GM21381 (cell line): Measurements from ENCODE around the gene HYAL4.
"Not testable (repeated sequence)": the region's sequence is repeated elsewhere in the genome, so short reads cannot be mapped to it uniquely, and the experiment has no call there.

ENCODE experiments used
- ATAC-seq: cut with Tn5 transposase; IDR thresholded peaks from one replicate; pipeline ENCODE4 v1.9.1; 2021; ENCODE audit warnings: mild to moderate bottlenecking, moderate library complexity; ENCODE audit not compliant: unreplicated experiment

HYAL4 gene

GRCh38 chr7:123894753-123895152 is 49.8 kb downstream of the HYAL4 start:
- not testable (repeated sequence) for ATAC-seq

DNA sequence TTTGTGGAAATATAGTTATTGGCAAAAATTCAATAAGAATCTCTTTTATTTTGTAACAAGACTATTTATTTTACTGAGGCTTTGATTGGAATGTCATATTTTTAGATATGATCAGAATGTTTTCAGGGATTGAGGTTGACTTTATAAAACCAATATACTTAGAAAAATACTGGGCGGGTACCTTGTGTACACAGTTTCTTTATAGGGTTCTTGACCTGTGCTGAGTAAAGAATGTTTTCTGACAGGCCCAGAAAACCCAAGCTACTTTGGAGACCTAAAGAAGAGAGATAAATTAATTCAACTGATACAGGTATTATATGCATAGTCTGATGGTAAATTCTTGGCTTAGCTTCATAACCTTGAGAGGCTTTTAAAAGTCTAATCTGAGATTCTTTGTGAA is 56.1 kb downstream of the HYAL4 start:
- no peak for ATAC-seq

DNA sequence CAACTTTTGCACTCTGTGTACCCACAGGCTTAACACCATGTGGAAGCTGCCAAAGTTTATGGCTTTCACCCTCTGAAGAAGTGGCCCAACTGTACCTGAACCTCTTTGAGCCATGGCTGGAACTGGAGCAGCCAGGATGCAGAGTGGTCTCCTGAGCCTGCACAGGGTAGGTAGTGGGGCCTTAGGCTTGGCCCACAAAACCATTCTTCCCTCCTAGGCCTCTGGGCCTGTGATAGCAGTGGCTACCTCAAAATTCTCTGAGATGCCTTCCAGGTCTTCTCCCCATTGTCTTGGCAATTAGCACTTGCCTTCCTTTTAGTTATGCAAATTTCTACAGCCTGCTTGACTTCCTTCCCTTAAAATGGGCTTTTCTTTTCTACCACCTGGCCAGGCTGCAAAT is 60.7 kb downstream of the HYAL4 start:
- no peak for ATAC-seq

DNA sequence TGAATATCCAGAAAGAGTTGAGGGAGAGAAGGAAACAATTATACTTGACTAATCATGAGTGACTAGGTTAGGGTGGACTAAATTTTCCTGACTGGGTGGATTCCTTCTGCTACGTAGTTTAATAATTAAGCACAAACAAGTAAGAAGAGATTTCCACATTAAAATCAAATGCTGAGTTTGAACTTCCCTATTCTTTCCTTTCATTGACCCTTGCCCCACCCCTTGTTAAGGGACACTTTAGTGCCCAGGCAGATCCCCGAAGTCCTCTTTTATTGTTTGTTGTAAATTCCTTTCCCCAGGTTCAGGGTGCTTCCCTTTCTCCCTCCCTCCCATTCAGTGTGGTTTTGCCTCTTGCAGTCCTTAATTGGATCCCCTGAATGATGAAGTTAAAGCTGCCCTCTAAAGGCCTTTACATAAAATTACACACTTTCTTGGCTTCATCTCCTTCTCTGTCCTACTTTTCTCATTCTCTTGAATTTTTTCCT is 71.3 kb downstream of the HYAL4 start:
- no peak for ATAC-seq

GRCh38 chr7:123917878-123918277 is 72.9 kb downstream of the HYAL4 start:
- no peak for ATAC-seq

GRCh38 chr7:123918309-123918708 is 73.3 kb downstream of the HYAL4 start:
- no peak for ATAC-seq

- no peak for ATAC-seq
These were observed 78.6 kb downstream of the HYAL4 start for GRCh38 chr7:123923599-123923998.

GRCh38 chr7:123924941-123925340 is 80.0 kb downstream of the HYAL4 start, which contains the start of gene SPAM1:
TSS of gene SPAM1 (plus strand) at chr7:123925241. CDS start at chr7:123953571, 28,330 bp downstream.
- ATAC-seq: no peak
